CMK (cell line): Measurements from ENCODE around the gene RBBP8NL.

Source experiments
- DNase-seq: peaks from one replicate; pipeline ENCODE4 v3.0.0-alpha.2; 2010; ENCODE audit warnings: low read depth

Gene RBBP8NL

DNA sequence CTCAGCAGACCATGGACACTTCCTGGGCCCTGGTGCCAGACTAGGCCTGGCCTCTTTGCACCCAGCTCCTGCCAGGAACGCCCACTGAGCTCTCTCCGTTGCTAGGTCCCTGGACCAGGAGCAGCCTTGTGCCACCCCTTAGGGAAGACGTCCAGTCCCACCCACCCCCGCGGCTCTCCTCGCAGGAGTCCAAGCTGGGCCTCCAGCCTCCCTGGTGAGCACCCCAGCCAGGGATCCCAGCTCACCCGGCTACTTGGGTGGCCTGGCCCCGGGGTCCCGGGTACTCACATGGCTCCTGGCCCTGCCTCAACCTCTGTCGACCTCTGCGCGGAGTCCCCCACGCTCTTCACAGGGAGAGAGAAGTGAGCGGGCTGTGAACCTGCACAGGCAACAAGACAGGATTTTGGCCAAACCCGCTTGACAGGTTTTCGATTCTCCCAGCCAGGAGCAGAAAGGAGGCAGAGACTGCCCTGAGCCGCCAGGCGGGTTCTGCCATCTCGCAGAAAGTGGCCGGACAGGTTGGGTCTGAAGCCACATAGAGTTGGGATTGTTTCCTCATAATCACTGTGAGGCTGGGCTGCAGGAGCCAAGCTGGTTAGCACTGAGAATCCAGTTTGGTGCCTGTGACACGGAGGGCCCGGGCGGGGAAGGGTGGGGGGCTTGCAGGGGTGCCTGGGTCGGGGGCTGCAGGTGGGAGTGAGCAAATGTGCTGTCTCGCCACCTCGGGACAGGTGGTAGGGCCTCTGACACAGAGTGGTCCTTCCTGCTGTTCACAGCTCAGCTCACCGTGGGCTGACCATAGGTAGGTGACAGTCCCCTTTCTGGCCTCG is at the start of gene RBBP8NL:
Gene RBBP8NL (minus strand): TSS at position 368 of the 830 bp plus-strand sequence. CDS start 7,892 bp downstream, outside the sequence.
- DNase-seq: no peak

- no peak for DNase-seq
These were observed 48.9 kb upstream of the RBBP8NL start for GRCh38 chr20:62476056-62476838.

GRCh38 chr20:62475772-62476055 is 48.4 kb upstream of the RBBP8NL start, which contains the start of gene GATA5:
TSS of gene GATA5 (minus strand) at chr20:62475995. CDS start at chr20:62475521, 474 bp downstream.
- DNase-seq: no peak

GRCh38 chr20:62475027-62475771 is 47.9 kb upstream of the RBBP8NL start:
- no peak for DNase-seq

DNA sequence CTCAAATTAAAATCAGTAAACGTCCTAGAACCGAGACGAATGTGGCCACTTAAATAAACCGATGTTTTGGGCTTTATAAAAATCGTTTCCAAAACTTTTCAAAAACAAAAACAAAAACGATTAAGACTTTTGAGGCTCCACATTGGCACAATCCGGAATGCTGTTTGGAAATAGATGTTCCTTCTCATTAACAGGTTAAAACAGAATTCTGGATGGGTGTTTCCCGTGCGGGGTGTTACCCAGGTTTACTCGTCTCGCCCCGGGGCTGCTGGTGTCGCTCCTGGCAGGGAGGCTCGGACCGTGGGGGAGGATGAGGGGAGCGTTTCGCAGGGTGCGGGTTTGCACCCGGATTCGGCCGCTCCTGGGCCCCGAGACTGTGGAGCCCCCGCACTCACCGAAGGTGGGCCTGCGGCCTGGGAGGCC is 47.3 kb upstream of the RBBP8NL start:
- no peak for DNase-seq

DNA sequence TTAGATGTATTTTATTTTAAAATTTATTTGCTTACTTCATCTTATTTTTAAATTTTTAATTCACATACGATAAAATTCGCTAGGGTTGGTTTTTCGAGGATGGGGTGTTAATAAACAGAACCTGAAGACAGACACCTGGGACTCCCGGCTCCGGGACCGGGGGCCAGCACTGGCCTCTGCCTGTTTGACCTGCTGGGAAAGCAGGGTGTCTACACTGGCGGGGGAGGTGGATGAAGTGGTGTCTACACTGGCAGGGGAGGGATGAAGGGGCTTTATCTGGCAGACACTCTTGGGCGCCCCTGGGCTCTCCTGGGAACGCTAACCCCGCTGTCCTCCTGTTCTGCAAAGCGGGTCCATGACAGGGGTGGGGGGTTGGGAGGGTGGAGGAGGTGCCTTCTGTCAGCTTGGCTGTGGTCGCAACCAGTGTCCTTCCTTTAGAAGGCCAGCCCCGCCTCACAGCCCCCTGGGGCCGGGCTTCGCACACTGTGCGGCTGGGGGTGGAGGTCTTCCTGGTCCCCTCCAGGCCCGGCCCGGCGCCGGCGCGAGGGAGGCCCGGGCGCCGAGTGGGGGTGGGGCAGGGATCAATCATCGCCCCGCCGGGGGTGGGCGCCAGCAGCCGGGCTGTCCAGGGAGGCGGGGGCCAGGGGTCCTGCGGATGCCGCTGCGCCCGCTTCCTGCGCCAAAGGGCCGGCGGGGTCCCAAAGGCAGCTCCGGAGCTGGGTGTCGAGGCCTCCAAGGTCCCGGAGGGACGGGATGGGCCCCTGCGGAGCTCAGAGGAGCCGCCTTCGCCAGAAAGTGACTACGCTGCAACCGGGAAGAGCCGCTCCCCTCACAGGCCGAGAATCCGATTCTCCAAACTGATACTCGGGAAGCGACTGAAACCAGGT is 46.6 kb upstream of the RBBP8NL start:
- no peak for DNase-seq

DNA sequence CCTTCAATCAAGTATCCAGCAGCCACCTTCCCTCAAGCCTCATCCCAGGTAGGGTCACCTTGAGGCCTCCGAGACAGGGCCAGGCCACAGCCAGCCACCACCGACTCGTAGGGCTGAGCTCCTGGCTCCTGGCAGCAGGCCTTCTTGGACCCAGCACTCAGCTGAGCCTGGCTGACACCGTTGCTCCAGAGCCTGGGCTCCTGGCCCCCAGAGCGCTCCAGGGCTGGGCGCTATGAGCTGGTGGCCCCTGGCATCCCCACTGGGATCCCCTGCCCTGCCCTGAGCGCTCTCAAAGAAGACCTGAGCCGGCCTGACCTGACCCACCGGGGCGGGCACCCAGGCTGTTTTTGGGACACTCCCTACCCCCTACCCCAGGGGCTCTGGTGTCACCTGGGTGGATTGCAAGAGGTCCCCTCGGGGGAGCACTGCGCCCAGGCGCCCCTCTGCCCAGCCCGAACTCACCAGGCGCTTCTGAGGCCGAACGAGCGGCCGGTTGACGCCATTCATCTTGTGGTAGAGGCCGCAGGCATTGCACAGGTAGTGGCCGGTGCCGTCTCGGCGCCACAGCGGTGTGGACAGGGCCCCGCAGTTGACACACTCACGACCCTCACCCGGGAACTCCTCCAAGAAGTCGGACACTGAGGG is 45.7 kb upstream of the RBBP8NL start:
- DNase-seq: no peak

GRCh38 chr20:62472138-62472940 is 45.0 kb upstream of the RBBP8NL start:
- no peak for DNase-seq

DNA sequence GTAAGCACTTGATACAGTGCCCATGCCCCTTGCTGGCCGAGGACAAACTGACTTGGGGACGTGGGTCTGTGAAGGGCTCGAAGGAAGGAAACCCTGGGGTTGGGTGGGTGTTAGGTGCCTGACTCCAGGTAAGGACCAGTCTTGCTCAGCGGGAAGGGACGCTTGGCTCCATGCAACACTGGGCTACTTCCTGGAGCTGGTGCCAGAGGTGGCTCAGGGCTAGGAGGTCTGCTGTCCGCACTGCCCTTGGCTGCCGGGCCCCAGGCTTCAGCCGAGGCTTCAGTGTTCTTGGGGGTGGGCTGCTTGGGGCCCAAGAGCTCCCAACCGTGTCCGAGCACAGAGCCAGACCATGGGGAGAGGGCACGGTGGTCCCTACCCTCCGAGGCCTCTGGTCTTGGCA is 43.1 kb upstream of the RBBP8NL start:
- DNase-seq: no peak

GRCh38 chr20:62470001-62470400 is 42.7 kb upstream of the RBBP8NL start:
- DNase-seq: no peak

GRCh38 chr20:62469352-62469751 is 42.0 kb upstream of the RBBP8NL start:
- DNase-seq: no peak

- DNase-seq: no peak
These were observed 39.6 kb upstream of the RBBP8NL start for GRCh38 chr20:62466806-62467537.

- DNase-seq: no peak
These were observed 38.9 kb upstream of the RBBP8NL start for GRCh38 chr20:62466072-62466760.

DNA sequence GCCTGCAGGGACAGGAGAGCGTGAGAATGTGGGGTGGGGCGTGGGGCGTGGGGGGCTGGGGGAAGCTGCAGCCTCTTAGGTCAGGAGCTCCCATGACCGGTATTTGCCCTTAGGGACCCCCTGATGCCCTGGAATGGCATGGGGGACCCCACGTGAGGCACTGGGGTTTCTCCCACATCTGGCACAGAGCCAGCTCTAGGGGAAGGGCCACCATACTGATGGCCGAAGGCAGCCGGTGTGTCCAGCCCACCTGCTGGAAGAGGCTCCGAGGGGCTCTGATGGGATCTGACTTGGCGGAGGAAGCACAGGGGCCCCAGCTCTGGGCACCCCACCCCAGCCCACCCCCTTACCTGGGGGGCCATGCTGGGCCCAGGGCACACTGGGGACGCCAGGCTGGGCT is 37.7 kb upstream of the RBBP8NL start:
- DNase-seq: no peak

- DNase-seq: no peak
These were observed 37.1 kb upstream of the RBBP8NL start for GRCh38 chr20:62464425-62464770.

DNA sequence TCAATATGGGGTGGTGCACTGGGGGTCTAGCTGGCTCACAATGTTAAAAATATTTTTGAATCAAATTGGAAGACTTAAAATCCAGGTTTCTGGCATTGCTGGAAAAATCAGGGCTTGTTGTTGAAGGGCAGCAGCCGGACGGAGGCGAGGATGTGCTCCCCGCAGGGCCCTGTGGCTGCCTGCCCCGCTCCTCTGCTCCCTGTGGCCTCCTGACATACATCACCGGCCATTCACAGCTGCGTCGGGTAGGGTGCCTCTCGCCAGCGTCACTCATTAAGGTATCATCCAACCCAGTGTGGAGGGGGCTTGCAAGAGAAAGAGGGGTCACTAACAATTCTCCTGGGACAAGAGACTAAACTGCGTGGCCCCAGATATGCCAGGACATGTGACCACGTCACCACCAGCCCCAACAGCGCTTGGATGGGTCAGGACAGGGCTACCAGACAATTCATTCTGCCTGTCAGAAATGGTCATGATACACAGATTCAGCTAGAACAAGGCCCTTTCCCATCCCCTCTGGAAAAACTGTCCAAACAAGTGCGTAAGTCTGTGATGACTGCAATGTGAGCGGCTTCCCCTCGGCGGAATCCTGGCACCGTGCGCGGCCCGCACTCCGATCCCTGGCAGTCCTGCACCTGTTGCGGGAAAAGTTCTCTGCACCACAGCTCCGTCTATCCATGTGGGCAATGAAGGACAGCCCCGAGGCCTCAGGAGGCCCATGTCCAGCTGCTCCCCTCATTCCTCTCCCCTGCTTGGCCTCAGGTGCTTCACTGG is 36.5 kb upstream of the RBBP8NL start:
- DNase-seq: no peak

- no peak for DNase-seq
These were observed 35.7 kb upstream of the RBBP8NL start for GRCh38 chr20:62462976-62463592.

GRCh38 chr20:62461834-62462233 is 34.5 kb upstream of the RBBP8NL start:
- DNase-seq: no peak
